Uterus (tissue), 2 donors: Measurements from ENCODE around the gene INPP5A.

Experiments used
- CTCF ChIP-seq, 4 experiments: fragments of 200-600 bp in 2 of 4; fragments of 450-650 bp in 2 of 4; sonication (generic) in 2 of 4; IDR thresholded peaks; one replicate each; pipeline ENCODE4 v1.5.1; 2016 to 2019; ENCODE audit warnings: antibody characterized with exemption in 4 of 4, mild to moderate bottlenecking in 2 of 4, moderate library complexity in 1 of 4
- POLR2A ChIP-seq, 2 donors: fragments of 450-650 bp; IDR thresholded peaks; one replicate each; pipeline ENCODE4 v1.6.1; 2016; ENCODE audit warnings: antibody characterized with exemption in 2 of 2, mild to moderate bottlenecking in 1 of 2, moderate library complexity in 1 of 2

- TF ChIP-seq CTCF (IDR thresholded peaks at IDR 0.05) (no peak), POLR2A (IDR thresholded peaks at IDR 0.05) (no peak)
Measured at GRCh38 chr10:132705173-132705572, 167.6 kb downstream of the INPP5A start.
